ENCODE measurements around the gene PARVB. TPM values are rescaled to one million over a fixed set of nuclear protein-coding genes. Genes with fewer than 3 reads are reported as not detected.

PARVB gene
- total and polyA plus RNA-seq, 9 of the 15 experiments (the other 6 are each of a cell fraction or from before 2014, with no cell fraction given) = 1.1 to 59.2 (median 29.2) TPM

- TF ChIP-seq, protein P1, sequence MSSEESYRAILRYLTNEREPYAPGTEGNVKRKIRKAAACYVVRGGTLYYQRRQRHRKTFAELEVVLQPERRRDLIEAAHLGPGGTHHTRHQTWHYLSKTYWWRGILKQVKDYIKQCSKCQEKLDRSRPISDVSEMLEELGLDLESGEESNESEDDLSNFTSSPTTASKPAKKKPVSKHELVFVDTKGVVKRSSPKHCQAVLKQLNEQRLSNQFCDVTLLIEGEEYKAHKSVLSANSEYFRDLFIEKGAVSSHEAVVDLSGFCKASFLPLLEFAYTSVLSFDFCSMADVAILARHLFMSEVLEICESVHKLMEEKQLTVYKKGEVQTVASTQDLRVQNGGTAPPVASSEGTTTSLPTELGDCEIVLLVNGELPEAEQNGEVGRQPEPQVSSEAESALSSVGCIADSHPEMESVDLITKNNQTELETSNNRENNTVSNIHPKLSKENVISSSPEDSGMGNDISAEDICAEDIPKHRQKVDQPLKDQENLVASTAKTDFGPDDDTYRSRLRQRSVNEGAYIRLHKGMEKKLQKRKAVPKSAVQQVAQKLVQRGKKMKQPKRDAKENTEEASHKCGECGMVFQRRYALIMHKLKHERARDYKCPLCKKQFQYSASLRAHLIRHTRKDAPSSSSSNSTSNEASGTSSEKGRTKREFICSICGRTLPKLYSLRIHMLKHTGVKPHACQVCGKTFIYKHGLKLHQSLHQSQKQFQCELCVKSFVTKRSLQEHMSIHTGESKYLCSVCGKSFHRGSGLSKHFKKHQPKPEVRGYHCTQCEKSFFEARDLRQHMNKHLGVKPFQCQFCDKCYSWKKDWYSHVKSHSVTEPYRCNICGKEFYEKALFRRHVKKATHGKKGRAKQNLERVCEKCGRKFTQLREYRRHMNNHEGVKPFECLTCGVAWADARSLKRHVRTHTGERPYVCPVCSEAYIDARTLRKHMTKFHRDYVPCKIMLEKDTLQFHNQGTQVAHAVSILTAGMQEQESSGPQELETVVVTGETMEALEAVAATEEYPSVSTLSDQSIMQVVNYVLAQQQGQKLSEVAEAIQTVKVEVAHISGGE (CRISPR knock-in tag; IDR thresholded peaks at IDR 0.05) = no peak
- no peak for TF ChIP-seq ZNF77 (CRISPR knock-in tag; IDR thresholded peaks at IDR 0.05)
- no peak for TF ChIP-seq PBX2 (CRISPR knock-in tag; IDR thresholded peaks at IDR 0.05; ENCODE audit: low read depth)
- no peak for TF ChIP-seq PBX2 (tag; conservative IDR thresholded peaks at IDR 0.05; ENCODE audit: low read depth)
- TF ChIP-seq CLOCK (CRISPR knock-in tag; IDR thresholded peaks at IDR 0.05; ENCODE audit: borderline replicate concordance) = no peak
- no peak for TF ChIP-seq CHD1 (IDR thresholded peaks at IDR 0.05; ENCODE audit: low read length)
- no peak for TF ChIP-seq LARP7 (IDR thresholded peaks at IDR 0.05)
- no peak for TF ChIP-seq SMAD3 (CRISPR knock-in tag; conservative IDR thresholded peaks at IDR 0.05)
- no peak for TF ChIP-seq TAL1 (IDR thresholded peaks at IDR 0.05)
Measured at GRCh38 chr22:44108806-44109385, 84.8 kb downstream of the PARVB start (continued).
